ENCODE data around the gene UCHL5.

DNA sequence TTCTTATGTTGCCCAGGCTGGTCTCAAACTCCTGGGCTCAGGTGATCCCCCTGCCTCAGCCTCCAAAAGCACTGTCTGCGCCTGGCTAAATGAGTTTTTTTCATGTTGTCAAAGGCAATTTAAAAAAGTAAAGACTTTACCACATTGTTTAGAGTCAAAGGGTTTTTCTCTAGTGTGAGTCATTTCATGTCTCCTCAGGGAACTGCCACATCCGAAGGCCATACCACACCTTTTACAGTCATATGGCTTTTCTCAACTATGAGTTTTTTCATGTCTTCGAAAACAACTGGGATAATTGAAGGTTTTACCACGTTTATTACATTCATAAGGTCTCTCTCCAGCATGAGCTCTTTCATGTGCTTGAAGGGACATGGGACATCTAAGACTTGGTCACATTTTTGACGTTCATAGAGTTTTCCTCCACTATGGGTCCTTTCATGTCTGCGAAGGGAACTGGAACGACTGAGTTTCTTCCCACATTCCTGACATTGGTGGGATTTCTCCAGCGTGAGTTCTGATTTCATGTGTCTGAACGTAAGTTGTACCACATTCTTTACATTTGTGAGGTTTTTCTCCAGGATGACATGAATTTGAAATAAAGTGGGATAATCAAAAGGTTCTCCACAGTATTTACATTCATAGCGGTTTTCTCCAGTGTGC lies 65.6 kb downstream of the UCHL5 start:
- TF ChIP-seq, protein P1, sequence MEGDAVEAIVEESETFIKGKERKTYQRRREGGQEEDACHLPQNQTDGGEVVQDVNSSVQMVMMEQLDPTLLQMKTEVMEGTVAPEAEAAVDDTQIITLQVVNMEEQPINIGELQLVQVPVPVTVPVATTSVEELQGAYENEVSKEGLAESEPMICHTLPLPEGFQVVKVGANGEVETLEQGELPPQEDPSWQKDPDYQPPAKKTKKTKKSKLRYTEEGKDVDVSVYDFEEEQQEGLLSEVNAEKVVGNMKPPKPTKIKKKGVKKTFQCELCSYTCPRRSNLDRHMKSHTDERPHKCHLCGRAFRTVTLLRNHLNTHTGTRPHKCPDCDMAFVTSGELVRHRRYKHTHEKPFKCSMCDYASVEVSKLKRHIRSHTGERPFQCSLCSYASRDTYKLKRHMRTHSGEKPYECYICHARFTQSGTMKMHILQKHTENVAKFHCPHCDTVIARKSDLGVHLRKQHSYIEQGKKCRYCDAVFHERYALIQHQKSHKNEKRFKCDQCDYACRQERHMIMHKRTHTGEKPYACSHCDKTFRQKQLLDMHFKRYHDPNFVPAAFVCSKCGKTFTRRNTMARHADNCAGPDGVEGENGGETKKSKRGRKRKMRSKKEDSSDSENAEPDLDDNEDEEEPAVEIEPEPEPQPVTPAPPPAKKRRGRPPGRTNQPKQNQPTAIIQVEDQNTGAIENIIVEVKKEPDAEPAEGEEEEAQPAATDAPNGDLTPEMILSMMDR (IDR thresholded peaks at IDR 0.05): no peak
- no peak for TF ChIP-seq ZFX (IDR thresholded peaks at IDR 0.05; ENCODE audit: borderline replicate concordance)
